ENCODE data around the gene CDYL2.
"Not testable (repeated sequence)": the region's sequence is repeated elsewhere in the genome, so short reads cannot be mapped to it uniquely, and the experiment has no call there.

Gene CDYL2

GRCh38 chr16:80746231-80746630 is 58.2 kb downstream of the CDYL2 start:
- no peak for DNase-seq (ENCODE audit: low read depth)

- DNase-seq (ENCODE audit: low read depth), result no peak
These were observed 59.5 kb downstream of the CDYL2 start for GRCh38 chr16:80744856-80745255.

- no peak for DNase-seq (ENCODE audit: low read depth)
These were observed 60.6 kb downstream of the CDYL2 start for GRCh38 chr16:80743772-80744171.

GRCh38 chr16:80743273-80743672 is 61.1 kb downstream of the CDYL2 start:
- no peak for DNase-seq (ENCODE audit: low read depth)

- no peak for DNase-seq (ENCODE audit: low read depth)
These were observed 62.1 kb downstream of the CDYL2 start for GRCh38 chr16:80742331-80742730.

- no peak for DNase-seq (ENCODE audit: low read depth)
These were observed 62.7 kb downstream of the CDYL2 start for GRCh38 chr16:80741724-80742123.

- no peak for DNase-seq (ENCODE audit: low read depth)
These were observed 64.9 kb downstream of the CDYL2 start for GRCh38 chr16:80739523-80739922.

GRCh38 chr16:80738521-80738920 is 65.9 kb downstream of the CDYL2 start:
- DNase-seq (ENCODE audit: low read depth), result no peak

- DNase-seq (ENCODE audit: low read depth), result no peak
These were observed 68.6 kb downstream of the CDYL2 start for GRCh38 chr16:80735846-80736245.

- no peak for DNase-seq (ENCODE audit: low read depth)
These were observed 71.0 kb downstream of the CDYL2 start for GRCh38 chr16:80733407-80733806.

GRCh38 chr16:80731915-80732314 is 72.5 kb downstream of the CDYL2 start:
- DNase-seq (ENCODE audit: low read depth), result no peak

- DNase-seq (ENCODE audit: low read depth), result not testable (repeated sequence)
These were observed 77.2 kb downstream of the CDYL2 start for GRCh38 chr16:80727066-80727763.

GRCh38 chr16:80725566-80726162 is 78.7 kb downstream of the CDYL2 start:
- peak; percentile 24 for DNase-seq (ENCODE audit: low read depth)

- DNase-seq (ENCODE audit: low read depth), result no peak
These were observed 80.4 kb downstream of the CDYL2 start for GRCh38 chr16:80723981-80724380.

- DNase-seq (ENCODE audit: low read depth), result no peak
These were observed 81.3 kb downstream of the CDYL2 start for GRCh38 chr16:80723091-80723490.

GRCh38 chr16:80720804-80721371 is 83.5 kb downstream of the CDYL2 start:
- DNase-seq (ENCODE audit: low read depth), result no peak

GRCh38 chr16:80719573-80719972 is 84.8 kb downstream of the CDYL2 start:
- no peak for DNase-seq (ENCODE audit: low read depth)

GRCh38 chr16:80718480-80719220 is 85.7 kb downstream of the CDYL2 start:
- DNase-seq (ENCODE audit: low read depth), result no peak

- DNase-seq (ENCODE audit: low read depth), result no peak
These were observed 86.8 kb downstream of the CDYL2 start for GRCh38 chr16:80717611-80718010.

- DNase-seq (ENCODE audit: low read depth), result no peak
These were observed 87.7 kb downstream of the CDYL2 start for GRCh38 chr16:80716564-80717139.

GRCh38 chr16:80711406-80711805 is 93.0 kb downstream of the CDYL2 start:
- no peak for DNase-seq (ENCODE audit: low read depth)

- no peak for DNase-seq (ENCODE audit: low read depth)
These were observed 93.5 kb downstream of the CDYL2 start for GRCh38 chr16:80710918-80711317.

GRCh38 chr16:80708823-80709222 is 95.6 kb downstream of the CDYL2 start:
- DNase-seq (ENCODE audit: low read depth), result no peak

Data from amniotic epithelial cell (primary cell).